NB4 (cell line): ENCODE measurements around the gene ICE1.
"Not testable (repeated sequence)": the region's sequence is repeated elsewhere in the genome, so short reads cannot be mapped to it uniquely, and the experiment has no call there.

Source experiments
- DNase-seq: peaks from one replicate; pipeline ENCODE4 v3.0.0; 2010; ENCODE audit warnings: low read depth
- H3K4me3 ChIP-seq: one replicate; pipeline ENCODE4 v1.5.1; 2011; ENCODE audit warnings: mild to moderate bottlenecking, low read depth, low read length, moderate library complexity
- MYC ChIP-seq: IDR thresholded peaks from 2 replicates; pipeline ENCODE4 v1.6.1; 2011; ENCODE audit warnings: low read depth, low read length
- POLR2A ChIP-seq: IDR thresholded peaks from 2 replicates; pipeline ENCODE4 v1.6.1; 2011; ENCODE audit warnings: mild to moderate bottlenecking; ENCODE audit not compliant: insufficient read length; ENCODE audit errors: extremely low read depth
- TF ChIP-seq, protein P1 (sequence below): IDR thresholded peaks from 2 replicates; pipeline ENCODE4 v1.6.1; 2011; ENCODE audit warnings: low read depth, low read length
- TF ChIP-seq, protein P2 (sequence below): IDR thresholded peaks from one replicate; pipeline ENCODE4 v1.5.1; 2012; ENCODE audit warnings: low read depth, low read length

The ICE1 gene

GRCh38 chr5:5401095-5401494 is 21.4 kb upstream of the ICE1 start:
- H3K4me3 ChIP-seq = no peak overlapping the region
- DNase-seq = no peak
- no peak for TF ChIP-seq POLR2A
- TF ChIP-seq, protein P1, sequence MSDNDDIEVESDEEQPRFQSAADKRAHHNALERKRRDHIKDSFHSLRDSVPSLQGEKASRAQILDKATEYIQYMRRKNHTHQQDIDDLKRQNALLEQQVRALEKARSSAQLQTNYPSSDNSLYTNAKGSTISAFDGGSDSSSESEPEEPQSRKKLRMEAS = no peak
- TF ChIP-seq, protein P2, sequence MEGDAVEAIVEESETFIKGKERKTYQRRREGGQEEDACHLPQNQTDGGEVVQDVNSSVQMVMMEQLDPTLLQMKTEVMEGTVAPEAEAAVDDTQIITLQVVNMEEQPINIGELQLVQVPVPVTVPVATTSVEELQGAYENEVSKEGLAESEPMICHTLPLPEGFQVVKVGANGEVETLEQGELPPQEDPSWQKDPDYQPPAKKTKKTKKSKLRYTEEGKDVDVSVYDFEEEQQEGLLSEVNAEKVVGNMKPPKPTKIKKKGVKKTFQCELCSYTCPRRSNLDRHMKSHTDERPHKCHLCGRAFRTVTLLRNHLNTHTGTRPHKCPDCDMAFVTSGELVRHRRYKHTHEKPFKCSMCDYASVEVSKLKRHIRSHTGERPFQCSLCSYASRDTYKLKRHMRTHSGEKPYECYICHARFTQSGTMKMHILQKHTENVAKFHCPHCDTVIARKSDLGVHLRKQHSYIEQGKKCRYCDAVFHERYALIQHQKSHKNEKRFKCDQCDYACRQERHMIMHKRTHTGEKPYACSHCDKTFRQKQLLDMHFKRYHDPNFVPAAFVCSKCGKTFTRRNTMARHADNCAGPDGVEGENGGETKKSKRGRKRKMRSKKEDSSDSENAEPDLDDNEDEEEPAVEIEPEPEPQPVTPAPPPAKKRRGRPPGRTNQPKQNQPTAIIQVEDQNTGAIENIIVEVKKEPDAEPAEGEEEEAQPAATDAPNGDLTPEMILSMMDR = no peak
- TF ChIP-seq MYC = no peak

DNA sequence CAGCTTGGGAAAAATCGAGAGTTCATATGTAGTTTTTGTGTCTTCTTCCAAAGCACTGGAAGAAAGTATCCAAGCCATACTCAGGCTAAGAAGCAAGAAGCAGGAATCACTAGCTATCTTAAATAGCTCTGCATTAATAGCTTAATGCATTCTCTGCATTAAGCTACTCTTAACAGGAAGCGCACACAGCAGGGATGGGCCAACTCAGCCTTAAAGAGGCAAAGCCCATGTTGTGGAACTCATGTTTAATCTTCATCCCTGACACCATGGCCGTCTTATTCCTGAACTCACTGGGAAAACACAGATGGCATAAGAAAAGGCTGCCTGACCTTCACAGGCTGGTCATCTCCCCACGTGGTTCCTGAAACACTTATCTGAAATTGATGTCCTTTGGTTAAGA is 18.7 kb upstream of the ICE1 start:
- H3K4me3 ChIP-seq = no peak overlapping the region
- TF ChIP-seq, protein P2 = no peak
- no peak for TF ChIP-seq MYC
- TF ChIP-seq, protein P1 = no peak
- TF ChIP-seq POLR2A = no peak
- no peak for DNase-seq

- TF ChIP-seq POLR2A = no peak
- no peak for TF ChIP-seq MYC
- TF ChIP-seq, protein P1 = no peak
- no peak for DNase-seq
- no peak overlapping the region for H3K4me3 ChIP-seq
Observed at GRCh38 chr5:5404381-5404780, 18.1 kb upstream of the ICE1 start.

DNA sequence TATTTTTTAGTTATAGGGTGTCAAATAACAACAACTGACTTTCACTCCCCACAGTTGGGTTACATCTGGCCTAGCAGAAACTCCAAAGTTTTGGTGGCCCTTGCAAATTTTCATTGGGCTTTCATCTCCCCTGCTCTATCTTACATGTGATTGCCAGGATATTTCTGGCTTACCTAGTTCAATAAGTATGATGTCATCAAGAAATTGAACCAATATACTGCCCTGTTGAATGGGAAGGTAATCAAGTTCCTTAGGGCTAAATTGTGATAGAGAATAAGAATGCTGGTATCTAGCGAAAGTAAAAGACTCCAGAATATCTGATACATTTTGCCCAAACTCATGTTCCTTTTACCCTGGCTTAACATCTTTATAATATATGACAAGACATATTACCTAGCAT is 17.0 kb upstream of the ICE1 start:
- DNase-seq = no peak
- TF ChIP-seq, protein P1 = no peak
- TF ChIP-seq POLR2A (no peak), MYC (no peak)
- TF ChIP-seq, protein P2 = no peak
- H3K4me3 ChIP-seq = no peak overlapping the region

GRCh38 chr5:5407924-5408323 is 14.6 kb upstream of the ICE1 start:
- no peak overlapping the region for H3K4me3 ChIP-seq
- no peak for DNase-seq
- TF ChIP-seq, protein P2 = no peak
- TF ChIP-seq MYC = no peak
- TF ChIP-seq, protein P1 = no peak
- no peak for TF ChIP-seq POLR2A

GRCh38 chr5:5409151-5409810 is 13.2 kb upstream of the ICE1 start:
- peak; percentile 39 for DNase-seq
- TF ChIP-seq, protein P2 = no peak
- TF ChIP-seq, protein P1 = no peak
- TF ChIP-seq POLR2A = no peak
- no peak overlapping the region for H3K4me3 ChIP-seq

DNA sequence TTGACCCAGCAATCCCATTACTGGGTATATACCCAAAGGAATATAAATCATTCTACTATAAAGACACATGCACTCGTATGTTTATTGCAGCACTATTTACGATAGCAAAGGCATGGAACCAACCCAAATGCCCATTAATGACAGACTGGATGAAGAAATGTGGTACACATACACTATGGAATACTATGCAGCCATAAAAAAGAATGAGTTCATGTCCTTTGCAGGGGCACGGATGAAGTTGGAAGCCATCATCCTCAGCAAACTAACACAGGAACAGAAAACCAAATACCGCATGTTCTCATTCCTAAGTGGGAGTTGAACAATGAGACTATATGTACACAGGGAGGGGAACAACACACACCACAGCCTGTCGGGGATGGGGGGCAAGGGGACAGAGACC is 8.6 kb upstream of the ICE1 start:
- DNase-seq, H3K4me3 ChIP-seq: not testable (repeated sequence)
